Upper lobe of left lung (tissue), 6 donors: ENCODE measurements around the gene FAM168A. TPM values are rescaled to one million over a fixed set of nuclear protein-coding genes. Genes with fewer than 3 reads are reported as not detected.

Experiments
- ATAC-seq, 2 donors: fragments of 200-7000 bp; cut with Tn5 transposase; one replicate each; pipeline ENCODE4 v1.9.1; 2022; ENCODE audit warnings: mild to moderate bottlenecking in 2 of 2, moderate library complexity in 2 of 2; ENCODE audit not compliant: low FRiP score in 2 of 2
- DNase-seq, 2 donors: peaks; one replicate each; pipeline ENCODE4 v3.0.0-alpha.2; 2019 to 2020
- H3K27ac ChIP-seq, 4 donors: fragments of 200-600 bp; sonication (generic); one replicate each; pipeline ENCODE4 v1.5.1; 2016 to 2019
- H3K27me3 ChIP-seq, 4 donors: fragments of 200-600 bp; sonication (generic); one replicate each; pipeline ENCODE4 v1.5.1; 2017 to 2019
- H3K36me3 ChIP-seq, 4 donors: fragments of 200-600 bp; sonication (generic); one replicate each; pipeline ENCODE4 v1.5.1; 2016 to 2019
- H3K4me1 ChIP-seq, 4 donors: fragments of 200-600 bp; sonication (generic); one replicate each; pipeline ENCODE4 v1.5.1; 2018 to 2019
- H3K4me3 ChIP-seq, 4 donors: fragments of 200-600 bp; sonication (generic); one replicate each; pipeline ENCODE4 v1.5.1; 2017 to 2019; ENCODE audit warnings: mild to moderate bottlenecking in 2 of 4, moderate library complexity in 1 of 4
- H3K9me3 ChIP-seq, 4 donors: fragments of 200-600 bp; sonication (generic); one replicate each; pipeline ENCODE4 v1.5.1; 2018 to 2019
- CTCF ChIP-seq, 6 experiments: fragments of 450-650 bp in 4 of 6; fragments of 200-600 bp in 2 of 6; sonication (generic) in 2 of 6; IDR thresholded peaks; one replicate each; pipeline ENCODE4 v1.5.1; 2016 to 2019; ENCODE audit warnings: antibody characterized with exemption in 6 of 6
- EP300 ChIP-seq, 4 donors: sonication (generic); formaldehyde crosslinking; IDR thresholded peaks; one replicate each; pipeline ENCODE4 v1.5.1; 2017; ENCODE audit warnings: antibody characterized with exemption in 4 of 4, control low read depth in 2 of 4
- POLR2A ChIP-seq, 4 donors: fragments of 450-650 bp; IDR thresholded peaks; one replicate each; pipeline ENCODE4 v1.5.1; 2016 to 2017; ENCODE audit warnings: antibody characterized with exemption in 4 of 4, mild to moderate bottlenecking in 2 of 4
- POLR2AphosphoS5 ChIP-seq, 2 donors: sonication (generic); formaldehyde crosslinking; IDR thresholded peaks; one replicate each; pipeline ENCODE4 v1.5.1; 2017; ENCODE audit warnings: antibody characterized with exemption in 2 of 2
- WGBS, 2 donors: methylation state at CpG; one replicate each; pipeline ENCODE4 v1.1.5; 2017 to 2018; 5-methylcytosine and 5-hydroxymethylcytosine counted together
- small RNA-seq, 4 donors: library from RNA; depleted of rRNA; stranded (forward); fragments of <200 nt; gene quantifications; one replicate each; pipeline ENCODE3, GENCODE V24; 2016
- total RNA-seq, 6 donors: library from RNA; depleted of rRNA in 4 of 6; stranded (reverse); fragments of >200 nt in 4 of 6; gene quantifications; one replicate each; pipeline versions ENCODE4 v1.1.0 to v1.2.1, GENCODE V29; 2016 to 2021
- donor health status: DM: no; HTN: no; CAD: no; lungs with moderate emphysema.
- donor health status: DM: no; HTN: yes; CAD: no; lungs with severe emphysema.

The FAM168A gene
- total RNA-seq, 6 donors from 2014 or later = 15.7 to 30.7 (median 24.1) TPM

- peaks cover 8 to 78% (median 46%) of the 10 kb centered on the region in 4 donors for H3K36me3 ChIP-seq
- no peaks in the 10 kb centered on the region for H3K27me3 ChIP-seq
- H3K4me3 ChIP-seq = no peak overlapping the region
- no peak for TF ChIP-seq POLR2A (IDR thresholded peaks at IDR 0.05)
- TF ChIP-seq CTCF (IDR thresholded peaks at IDR 0.05) = no peak
- no peak for TF ChIP-seq POLR2AphosphoS5 (IDR thresholded peaks at IDR 0.05)
- no peak for TF ChIP-seq EP300 (IDR thresholded peaks at IDR 0.05)
- DNase-seq = no peak
- H3K27ac ChIP-seq = no peak overlapping the region
- WGBS, 2 donors = 84 to 88% methylated on average over 8 to 21 of the region's 22 CpGs
- no peaks in the 10 kb centered on the region for H3K4me1 ChIP-seq
- H3K9me3 ChIP-seq = no peaks in the 10 kb centered on the region
- no peak for ATAC-seq
Observed at GRCh38 chr11:73356979-73357860, 240.7 kb downstream of the FAM168A start.

GRCh38 chr11:73355109-73355508, 242.8 kb downstream of the FAM168A start:
- no peaks in the 10 kb centered on the region for H3K9me3 ChIP-seq
- H3K36me3 ChIP-seq = peaks cover 4 to 57% (median 32%) of the 10 kb centered on the region in 4 donors
- DNase-seq = no peak
- TF ChIP-seq EP300 (IDR thresholded peaks at IDR 0.05) = no peak
- TF ChIP-seq CTCF (IDR thresholded peaks at IDR 0.05) = no peak
- TF ChIP-seq POLR2AphosphoS5 (IDR thresholded peaks at IDR 0.05) = no peak
- no peak for TF ChIP-seq POLR2A (IDR thresholded peaks at IDR 0.05)
- H3K4me1 ChIP-seq = peaks cover 0 to 10% (median 5%) of the 10 kb centered on the region in 4 donors
- no peaks in the 10 kb centered on the region for H3K27me3 ChIP-seq
- ATAC-seq = no peak
- H3K27ac ChIP-seq = no peak overlapping the region
- no peak overlapping the region for H3K4me3 ChIP-seq
- WGBS, 2 donors = 89 to 95% methylated on average over 4 of the region's 4 CpGs

GRCh38 chr11:73353422-73353821, 244.5 kb downstream of the FAM168A start:
- Histone ChIP-seq H3K27ac (no peak overlapping the region), H3K4me3 (no peak overlapping the region), H3K36me3 (peaks cover 4 to 48% (median 22%) of the 10 kb centered on the region in 4 donors), H3K4me1 (peaks cover 0 to 10% (median 5%) of the 10 kb centered on the region in 4 donors), H3K9me3 (no peaks in the 10 kb centered on the region), H3K27me3 (no peaks in the 10 kb centered on the region)
- WGBS, 2 donors = 88 to 92% methylated on average over 4 of the region's 4 CpGs
- DNase-seq (no peak), ATAC-seq (no peak)
- TF ChIP-seq POLR2AphosphoS5 (IDR thresholded peaks at IDR 0.05) = no peak
- no peak for TF ChIP-seq CTCF (IDR thresholded peaks at IDR 0.05)
- no peak for TF ChIP-seq POLR2A (IDR thresholded peaks at IDR 0.05)
- TF ChIP-seq EP300 (IDR thresholded peaks at IDR 0.05) = no peak

GRCh38 chr11:73350908-73351636, 246.8 kb downstream of the FAM168A start:
- peaks cover 0 to 10% (median 5%) of the 10 kb centered on the region in 4 donors for H3K4me1 ChIP-seq
- H3K27ac ChIP-seq = peak overlapping the region in 1 of 4 donors; percentile 21
- peaks cover 0 to 44% (median 13%) of the 10 kb centered on the region in 4 donors for H3K36me3 ChIP-seq
- WGBS, 2 donors = 23 to 32% methylated on average over 16 of the region's 16 CpGs
- DNase-seq = peak in 1 of 2 donors; percentile 62
- H3K9me3 ChIP-seq = no peaks in the 10 kb centered on the region
- peak; percentile 76 to 84 for ATAC-seq
- TF ChIP-seq CTCF (IDR thresholded peaks at IDR 0.05) (peak; percentile 74 to 96 (median 82)), POLR2A (IDR thresholded peaks at IDR 0.05) (no peak)
- no peaks in the 10 kb centered on the region for H3K27me3 ChIP-seq
- no peak overlapping the region for H3K4me3 ChIP-seq

Small RNA genes within 50 kb of the gene (small RNA-seq; reads per million reads assigned to genes)
- 0 reads per million in 4 donors for gene AP000763.2
- 0 reads per million in 4 donors for gene HMGN2P38

Other genes with a start within 250 kb of the FAM168A start
- gene RELT, start 221.7 kb downstream of the FAM168A start, total RNA-seq = 10 to 100 TPM in 5 of 6 donors, 1 to 10 TPM in 1; 4.9 to 27.0 (median 19.2) TPM
- 100 to 1,000 TPM in 1 of 6 donors, 10 to 100 TPM in 5; 21.7 to 103 (median 57.1) TPM for gene PLEKHB1, start 48.5 kb upstream of the FAM168A start, total RNA-seq
- gene RAB6A, start 163.0 kb upstream of the FAM168A start, total RNA-seq = 100 to 1,000 TPM in 5 of 6 donors, 10 to 100 TPM in 1; 63.9 to 161 (median 136) TPM
- 10 to 100 TPM in 5 of 6 donors, 1 to 10 TPM in 1; 7.3 to 25.3 (median 21.8) TPM for gene MRPL48, start 189.8 kb upstream of the FAM168A start, total RNA-seq